Measurements from ENCODE around the gene FHOD3.

The FHOD3 gene

DNA sequence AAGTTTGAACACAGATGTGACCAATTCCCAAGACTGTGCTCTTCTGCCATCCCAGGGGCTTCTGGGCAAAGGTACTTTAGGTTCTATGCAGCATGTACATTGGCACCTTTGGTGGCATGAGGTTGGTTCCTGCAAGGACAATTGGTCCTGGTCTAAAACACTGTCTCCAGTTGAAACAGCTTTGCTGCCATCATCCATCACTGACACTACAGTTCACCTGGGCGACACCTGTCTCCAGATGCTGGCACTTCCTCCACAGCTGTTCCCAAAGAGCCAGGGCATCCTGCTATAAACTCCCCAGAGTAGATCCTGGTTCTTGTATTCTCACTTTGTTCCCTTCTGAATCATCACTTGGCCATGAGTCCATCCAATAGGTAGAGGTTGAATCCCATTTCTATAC, 60.6 kb downstream of the FHOD3 start:
- TF ChIP-seq GATA1 (IDR thresholded peaks at IDR 0.05; ENCODE audit: low read depth, low read length) (no peak), POLR2A (IDR thresholded peaks at IDR 0.05; ENCODE audit: low read length) (no peak)
- no peak for DNase-seq

GRCh38 chr18:36360256-36360909, 62.9 kb downstream of the FHOD3 start:
- no peak for TF ChIP-seq POLR2A (IDR thresholded peaks at IDR 0.05; ENCODE audit: low read length)
- no peak for TF ChIP-seq GATA1 (IDR thresholded peaks at IDR 0.05; ENCODE audit: low read depth, low read length)
- no peak for DNase-seq

DNA sequence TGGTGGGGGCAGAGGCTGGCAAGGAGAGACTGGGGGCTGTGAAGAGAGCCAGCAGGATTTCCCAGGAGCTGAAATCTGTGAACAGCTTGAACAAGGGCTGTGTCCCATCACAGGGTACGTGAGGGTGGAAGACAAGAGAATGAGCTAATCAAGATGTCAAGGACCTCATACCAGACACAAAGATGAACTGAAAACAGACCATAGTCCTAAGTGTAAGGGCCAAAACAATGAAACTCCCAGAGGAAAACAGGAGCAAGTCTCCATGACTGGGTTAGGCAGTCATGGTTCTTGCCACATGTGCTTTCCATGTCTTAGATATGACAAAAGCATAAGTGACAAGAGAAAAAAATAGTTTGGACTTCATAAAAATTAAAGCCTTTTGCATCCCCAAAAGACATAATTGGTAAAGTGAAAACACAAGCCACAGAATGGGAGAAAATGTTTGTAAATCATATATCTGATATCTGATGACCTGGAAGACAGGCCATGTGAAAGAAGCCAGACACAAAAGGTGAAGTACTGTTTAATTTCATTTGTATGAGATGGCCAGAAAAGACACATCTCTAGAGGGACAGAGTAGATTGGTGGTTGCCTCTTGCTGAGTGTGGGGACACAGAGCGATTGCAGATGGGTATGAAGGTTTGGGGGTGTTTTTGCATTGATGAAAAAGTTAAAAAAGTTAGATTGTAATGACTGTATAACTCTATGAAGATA, 67.6 kb downstream of the FHOD3 start:
- DNase-seq: no peak

DNA sequence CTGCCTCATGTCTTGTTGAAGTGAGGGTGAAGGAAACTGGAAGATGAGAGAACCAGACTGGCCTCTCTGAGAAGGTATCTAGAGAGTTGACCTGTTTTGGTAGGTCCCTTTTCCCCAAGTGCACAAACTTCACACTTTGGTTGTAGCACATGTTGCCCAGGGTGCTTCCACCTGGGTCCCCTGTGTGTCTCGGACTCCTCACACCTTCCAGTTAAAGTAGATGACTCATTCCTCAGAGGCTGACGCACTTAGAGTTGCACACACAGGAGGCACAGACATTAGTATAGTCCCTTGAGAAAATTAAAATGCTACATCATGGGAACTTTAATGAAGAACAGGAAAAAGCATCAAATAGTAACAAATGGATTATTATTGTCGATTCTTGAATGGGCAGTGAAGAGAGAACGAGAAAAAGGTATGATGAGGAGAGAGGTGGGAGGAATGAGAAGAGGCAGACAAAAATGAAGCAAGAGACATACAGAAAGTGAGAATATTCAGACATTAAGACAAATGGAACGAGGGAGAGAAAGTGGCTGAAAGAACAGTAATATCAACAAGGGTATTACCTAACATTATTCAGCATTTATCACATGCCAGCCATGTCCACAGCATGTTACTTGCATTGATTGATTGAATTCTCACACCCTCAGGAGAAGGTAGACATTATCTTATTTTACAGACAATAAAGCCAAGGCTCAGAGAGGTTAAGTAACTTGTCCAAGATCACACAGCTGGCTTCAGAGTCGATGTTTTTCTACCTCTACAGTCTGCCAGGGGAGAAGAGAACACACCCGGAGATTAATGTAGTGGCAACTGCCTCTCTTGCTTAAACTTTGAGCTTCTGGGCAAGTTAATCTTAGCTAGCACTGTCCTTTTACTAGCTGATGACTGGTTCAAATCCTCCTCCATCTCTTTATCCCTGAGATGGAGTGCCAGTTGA, 68.6 kb downstream of the FHOD3 start:
- no peak for TF ChIP-seq POLR2A (IDR thresholded peaks at IDR 0.05; ENCODE audit: low read length)
- no peak for TF ChIP-seq GATA1 (IDR thresholded peaks at IDR 0.05; ENCODE audit: low read depth, low read length)
- no peak for DNase-seq

More for the DNA sequence above, 67.6 kb downstream of the FHOD3 start:
- TF ChIP-seq GATA1 (IDR thresholded peaks at IDR 0.05; ENCODE audit: low read depth, low read length) (no peak), POLR2A (IDR thresholded peaks at IDR 0.05; ENCODE audit: low read length) (no peak)

DNA sequence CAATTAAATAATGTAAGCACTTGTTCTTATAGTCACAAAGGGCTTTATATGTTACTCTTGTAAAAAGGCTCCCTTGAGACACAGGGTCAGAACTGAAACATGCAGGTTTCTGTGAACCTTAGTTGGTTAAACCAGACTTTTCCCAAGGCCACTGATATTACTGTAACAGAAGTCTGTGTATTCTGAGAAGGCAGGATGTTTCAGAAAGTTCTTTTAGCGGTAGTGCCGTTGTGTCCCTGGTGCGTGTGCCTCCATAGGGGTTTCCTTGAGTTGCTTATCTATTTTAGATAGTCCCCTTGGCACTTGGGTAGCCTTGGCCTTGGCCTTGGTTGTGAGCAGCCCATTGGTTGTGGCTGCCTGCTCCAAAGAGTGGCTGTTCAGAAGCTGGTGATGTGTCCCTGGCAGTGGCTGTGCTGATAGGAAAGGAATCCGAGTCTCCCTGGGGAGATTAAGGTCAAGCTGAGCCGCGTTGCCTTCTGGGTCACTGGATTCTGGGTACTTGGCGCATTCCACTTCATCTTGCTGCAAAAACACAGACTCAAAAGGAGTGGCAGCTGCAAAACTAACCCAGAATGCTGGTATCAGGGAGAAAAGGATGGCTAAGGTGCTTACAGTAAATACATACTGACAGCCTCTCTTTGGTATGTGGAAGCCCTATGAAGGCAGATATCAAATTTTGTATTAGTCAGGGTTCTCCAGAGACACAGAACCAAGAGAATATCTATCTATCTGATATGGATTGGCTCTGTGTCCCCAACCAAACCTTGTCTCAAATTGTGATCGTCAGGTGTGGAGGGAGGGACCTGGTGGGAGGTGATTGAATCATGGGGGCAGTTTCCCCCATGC, 69.7 kb downstream of the FHOD3 start:
- DNase-seq: no peak
- TF ChIP-seq GATA1 (IDR thresholded peaks at IDR 0.05; ENCODE audit: low read depth, low read length): no peak
- TF ChIP-seq POLR2A (IDR thresholded peaks at IDR 0.05; ENCODE audit: low read length): no peak

DNA sequence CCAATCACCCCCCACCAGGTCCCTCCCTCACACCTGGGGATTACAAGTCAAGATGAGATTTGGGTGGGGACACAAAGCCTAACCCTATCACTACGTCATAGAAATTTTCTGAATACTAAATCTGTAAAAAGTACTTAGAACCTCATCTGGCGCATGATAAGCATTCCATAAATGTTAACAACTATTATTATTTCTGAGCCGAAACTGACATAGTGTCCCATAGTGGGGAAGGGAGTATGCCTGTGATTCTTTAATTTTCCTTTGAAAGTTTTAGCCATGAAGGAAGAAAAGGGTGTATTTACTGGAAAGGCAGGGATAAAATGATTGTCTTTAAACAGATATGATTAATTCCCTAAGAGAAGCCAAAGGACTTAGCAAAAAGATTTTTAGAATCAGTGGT, 71.4 kb downstream of the FHOD3 start:
- no peak for DNase-seq
- TF ChIP-seq POLR2A (IDR thresholded peaks at IDR 0.05; ENCODE audit: low read length) (no peak), GATA1 (IDR thresholded peaks at IDR 0.05; ENCODE audit: low read depth, low read length) (no peak)

DNA sequence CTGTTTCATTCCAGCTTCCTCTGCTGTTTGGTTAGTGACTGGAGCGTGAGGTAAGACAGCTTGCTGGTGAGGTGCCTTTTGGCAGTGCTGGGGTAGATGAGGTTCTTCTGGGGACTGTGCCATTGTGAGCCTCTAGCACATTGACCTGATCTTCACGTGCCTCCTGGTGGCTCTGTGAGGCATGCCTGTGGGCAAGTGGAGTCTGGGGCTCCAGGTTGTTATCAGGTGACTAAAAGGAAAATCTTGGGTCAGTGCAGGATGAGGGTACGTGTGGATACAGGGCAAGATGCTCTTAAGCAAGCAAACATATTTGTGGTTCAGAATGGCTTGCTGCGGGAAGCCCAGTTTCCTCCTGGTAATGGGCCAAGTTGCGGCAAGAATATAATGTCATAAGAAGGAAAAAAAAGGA, 75.4 kb downstream of the FHOD3 start:
- no peak for TF ChIP-seq POLR2A (IDR thresholded peaks at IDR 0.05; ENCODE audit: low read length)
- TF ChIP-seq GATA1 (IDR thresholded peaks at IDR 0.05; ENCODE audit: low read depth, low read length): no peak
- DNase-seq: no peak

DNA sequence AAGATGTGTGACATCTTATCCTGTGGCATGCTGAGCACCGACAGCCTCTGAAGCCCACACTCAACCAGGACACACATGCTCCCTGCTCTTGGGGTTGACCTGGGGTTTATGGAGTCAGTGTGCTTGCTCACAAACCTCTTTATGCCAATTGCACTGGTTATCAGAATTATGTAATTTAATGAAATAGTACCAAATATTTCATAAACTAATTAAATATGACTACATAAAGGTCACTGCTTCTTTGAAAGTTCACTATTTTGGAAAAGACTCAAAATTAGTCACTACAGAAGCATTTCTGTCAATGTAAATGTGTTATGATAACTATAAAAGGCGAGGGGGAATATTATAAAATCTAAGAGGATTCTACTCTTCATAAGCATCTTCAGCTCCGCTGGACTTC, 76.7 kb downstream of the FHOD3 start:
- no peak for TF ChIP-seq POLR2A (IDR thresholded peaks at IDR 0.05; ENCODE audit: low read length)
- TF ChIP-seq GATA1 (IDR thresholded peaks at IDR 0.05; ENCODE audit: low read depth, low read length): no peak
- no peak for DNase-seq

DNA sequence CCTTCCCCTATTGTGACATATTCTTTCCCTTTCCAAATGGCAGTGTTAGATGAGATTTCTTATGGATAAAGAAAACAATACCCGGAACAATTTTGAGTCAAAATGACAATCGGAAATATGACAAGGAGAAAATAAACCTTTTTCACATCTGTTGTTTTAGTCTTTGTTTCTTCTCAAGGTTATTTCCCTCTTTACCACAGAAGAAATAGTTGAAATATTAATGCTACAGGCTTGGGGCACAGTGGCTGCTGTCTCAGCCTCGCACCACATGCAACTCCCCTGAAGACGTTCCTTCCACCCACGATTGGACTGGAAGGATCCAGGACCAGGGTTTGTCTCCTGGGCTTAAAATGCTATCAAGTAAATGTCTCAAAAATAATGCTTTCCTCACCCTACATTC, 77.6 kb downstream of the FHOD3 start:
- no peak for TF ChIP-seq POLR2A (IDR thresholded peaks at IDR 0.05; ENCODE audit: low read length)
- no peak for TF ChIP-seq GATA1 (IDR thresholded peaks at IDR 0.05; ENCODE audit: low read depth, low read length)
- no peak for DNase-seq

DNA sequence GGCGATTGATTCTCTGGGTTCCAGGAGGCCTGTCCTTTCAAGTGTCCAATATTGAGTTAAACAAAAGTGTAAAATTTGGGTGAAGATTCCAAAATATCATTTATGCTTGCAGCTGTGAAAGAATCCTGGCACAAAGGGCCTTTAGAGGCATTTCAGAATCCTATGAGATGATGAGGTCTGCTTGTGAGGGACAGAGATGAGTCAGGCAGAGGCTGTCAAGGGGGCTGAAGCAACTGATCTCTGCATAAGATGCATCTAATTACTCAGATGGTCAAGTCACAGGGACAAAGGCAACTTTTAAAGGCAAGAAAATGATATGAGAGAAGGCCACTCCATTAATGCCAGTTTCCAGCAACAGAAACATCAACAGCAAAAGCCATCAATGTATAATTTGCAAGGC, 78.8 kb downstream of the FHOD3 start:
- no peak for DNase-seq
- TF ChIP-seq POLR2A (IDR thresholded peaks at IDR 0.05; ENCODE audit: low read length) (no peak), GATA1 (IDR thresholded peaks at IDR 0.05; ENCODE audit: low read depth, low read length) (no peak)

DNA sequence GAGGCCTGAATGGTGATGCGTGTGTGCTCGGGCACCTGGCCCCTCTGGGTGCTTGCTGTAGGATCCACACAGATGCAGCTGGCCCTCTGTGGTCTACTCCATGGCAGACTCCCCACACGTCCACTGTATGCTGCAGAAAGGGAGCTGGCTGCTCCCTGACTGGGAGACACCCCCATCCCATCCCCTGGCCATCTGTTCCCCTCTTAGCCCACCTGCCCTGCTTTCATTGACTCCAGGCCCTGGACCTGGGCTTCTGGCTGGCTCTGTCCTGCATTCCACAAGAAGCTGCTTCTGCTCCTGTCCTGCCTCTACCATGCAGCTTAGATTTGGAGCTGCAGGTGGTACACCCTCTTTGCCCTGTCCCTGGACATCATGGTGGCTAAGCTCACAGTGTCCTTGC, 80.1 kb downstream of the FHOD3 start:
- no peak for DNase-seq
- no peak for TF ChIP-seq GATA1 (IDR thresholded peaks at IDR 0.05; ENCODE audit: low read depth, low read length)
- no peak for TF ChIP-seq POLR2A (IDR thresholded peaks at IDR 0.05; ENCODE audit: low read length)

DNA sequence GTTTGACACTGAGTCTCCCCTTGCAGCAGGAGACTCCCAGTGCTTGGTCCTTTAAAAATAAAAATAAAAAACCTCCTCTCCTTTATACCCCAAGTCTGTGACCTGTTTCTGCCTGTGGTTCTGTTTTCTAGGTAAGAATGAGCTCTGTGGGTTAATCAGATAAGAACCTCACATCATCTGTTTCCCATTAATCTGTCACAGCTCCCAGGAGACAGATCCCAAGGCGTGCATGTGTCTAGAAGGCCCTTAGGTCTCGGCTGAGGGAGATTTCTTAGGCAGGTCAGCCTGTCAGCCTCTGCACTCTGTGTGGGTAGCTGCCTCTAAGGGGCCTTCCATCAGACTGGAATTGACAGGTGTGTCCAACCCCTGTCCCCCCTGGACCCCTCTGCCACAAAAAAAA, 80.7 kb downstream of the FHOD3 start:
- TF ChIP-seq GATA1 (IDR thresholded peaks at IDR 0.05; ENCODE audit: low read depth, low read length): no peak
- no peak for TF ChIP-seq POLR2A (IDR thresholded peaks at IDR 0.05; ENCODE audit: low read length)
- DNase-seq: no peak

DNA sequence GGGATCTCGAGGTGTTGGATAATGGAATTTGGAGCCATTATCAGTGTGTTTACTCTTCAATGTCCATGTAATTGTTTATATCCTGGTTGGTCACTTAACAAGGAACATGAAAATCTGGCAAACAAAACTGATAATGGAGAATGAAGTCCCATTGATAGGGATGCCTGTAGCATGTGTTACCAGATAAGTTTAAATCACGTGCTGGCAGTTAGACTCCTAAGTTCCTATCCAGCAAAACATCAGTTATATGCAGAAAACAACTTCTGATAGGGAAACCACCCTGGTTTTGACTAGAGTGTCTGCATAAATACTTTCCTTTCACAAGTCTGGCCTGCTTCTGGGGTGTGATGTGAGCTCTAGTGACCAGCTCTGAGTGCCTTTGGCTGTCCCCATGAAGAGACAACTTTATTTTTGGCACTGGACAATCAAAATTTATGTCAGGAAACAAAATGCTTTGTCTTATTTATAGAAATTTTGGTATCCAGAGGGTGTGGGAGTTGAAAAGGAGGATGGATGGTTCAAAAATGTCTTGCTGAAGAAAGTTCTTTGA, 82.0 kb downstream of the FHOD3 start:
- peak in 1 of 2 experiments; percentile 67 for DNase-seq
- TF ChIP-seq GATA1 (IDR thresholded peaks at IDR 0.05; ENCODE audit: low read depth, low read length): no peak
- TF ChIP-seq POLR2A (IDR thresholded peaks at IDR 0.05; ENCODE audit: low read length): no peak
